Right lobe of liver (tissue), 4 donors: Measurements from ENCODE around the gene RABGAP1.
A peak's percentile ranks its signal among the peaks of the same experiment; 100 is the strongest.

Experiments used
- CTCF ChIP-seq, 4 donors: fragments of 200-600 bp in 3 of 4; fragments of 450-650 bp in 1 of 4; IDR thresholded peaks; one replicate each; pipeline versions ENCODE4 v1.5.1 to v1.8.0; 2016 to 2022; ENCODE audit warnings: antibody characterized with exemption in 4 of 4, mild to moderate bottlenecking in 2 of 4
- POLR2A ChIP-seq: fragments of 450-650 bp; IDR thresholded peaks from one replicate; pipeline ENCODE4 v1.6.1; 2017; ENCODE audit warnings: antibody characterized with exemption, mild to moderate bottlenecking
- donor health status: DM: no; HTN: no; CAD: no.
- donor health status: DM: no; HTN: no; CAD: no.
- donor health status: DM: no; HTN: yes; CAD: no.

- TF ChIP-seq CTCF (IDR thresholded peaks at IDR 0.05) = peak; percentile 60 to 69 (median 68)
- TF ChIP-seq POLR2A = no peak
Measured at GRCh38 chr9:123081824-123082223, 141.0 kb downstream of the RABGAP1 start.
